GM20431 (cell line): ENCODE measurements around the gene CD300A.

Source experiments
- in situ Hi-C: fragments of 300-500 bp; cut with MseI, MboI; formaldehyde crosslinking; loops from one replicate; pipeline ENCODE4 v1.15.0; 2020; ENCODE audit warnings: low sequenced_read_pairs; ENCODE audit not compliant: unreplicated experiment

CD300A gene

DNA sequence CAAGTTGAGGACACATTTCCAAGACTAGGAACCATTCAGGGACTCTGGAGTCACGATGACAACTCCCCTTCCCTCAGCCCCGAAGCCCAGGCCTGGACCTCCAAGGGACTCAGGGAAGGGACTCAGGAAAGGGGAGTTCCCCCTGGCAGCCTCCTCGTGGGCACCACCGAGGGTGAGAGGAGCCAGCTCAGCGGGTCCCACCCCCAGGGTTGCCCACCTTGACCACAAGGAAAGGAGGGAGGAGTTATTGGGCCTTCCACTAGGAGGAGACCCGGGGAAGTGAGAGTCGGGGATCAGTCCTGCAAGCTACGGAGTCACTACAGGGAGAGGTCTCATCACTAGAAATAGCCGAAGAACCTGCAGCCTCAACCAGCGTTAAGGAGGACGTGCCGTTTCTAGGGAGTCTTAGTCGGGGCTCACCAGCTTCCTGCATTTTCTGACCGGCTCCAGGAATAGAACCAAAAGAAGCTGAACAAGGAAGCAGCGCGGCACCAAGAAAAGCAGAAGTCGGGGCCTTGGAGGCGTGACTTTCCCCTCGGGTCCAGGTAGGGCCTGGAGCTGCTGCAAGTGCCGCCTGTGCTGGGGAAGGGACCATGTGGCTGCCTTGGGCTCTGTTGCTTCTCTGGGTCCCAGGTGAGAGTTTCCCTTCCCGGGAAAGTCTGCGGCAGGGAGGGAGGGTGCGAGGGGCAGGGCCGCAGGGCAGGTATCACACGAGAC lies at the start of gene CD300A:
CD300A (plus strand) TSS at position 524 of the 717 bp plus-strand sequence; CDS start at position 594, 70 bp downstream.
- in situ Hi-C loops: no loop called here

DNA sequence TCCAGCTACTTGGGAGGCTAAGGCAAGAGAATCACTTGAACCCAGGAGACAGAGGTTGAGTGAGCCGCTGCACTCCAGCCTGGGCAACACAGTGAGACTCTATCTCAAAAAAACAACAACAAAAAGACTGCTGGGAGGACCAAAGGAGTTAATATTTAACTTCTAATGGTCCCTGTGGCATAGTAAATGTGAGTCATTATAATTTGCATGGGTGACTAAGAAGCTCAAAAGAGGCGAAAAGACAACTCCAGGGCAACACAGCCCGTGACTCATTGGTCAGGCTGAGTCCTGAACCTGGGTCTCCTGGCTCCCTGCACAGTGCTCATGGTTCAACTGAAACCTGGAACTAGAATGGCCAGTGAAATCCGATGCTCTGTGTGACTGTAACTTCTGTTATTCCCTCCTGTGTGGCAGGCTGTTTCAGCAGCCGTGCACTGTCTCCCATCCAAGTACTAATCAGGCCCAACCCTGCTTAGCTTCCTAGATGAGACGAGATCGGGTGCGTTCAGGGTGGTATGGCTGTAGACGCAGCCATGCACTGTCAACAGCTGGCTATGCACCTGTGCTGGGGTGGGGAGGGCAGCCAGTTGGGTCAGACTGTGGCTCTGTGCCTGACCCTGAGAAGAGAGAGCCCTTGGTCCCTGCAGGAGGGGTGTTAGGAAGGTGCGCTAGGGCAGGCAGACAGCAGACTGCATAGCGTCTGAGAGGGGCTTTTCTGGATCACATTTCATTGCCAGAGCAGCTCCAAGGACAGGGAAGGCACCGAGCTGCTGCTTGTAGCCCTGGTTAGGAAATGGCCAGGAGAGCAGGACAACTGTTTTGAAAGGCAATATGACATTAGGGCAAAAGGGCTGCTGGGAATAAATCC lies 49.0 kb upstream of the CD300A start:
- in situ Hi-C loops: no loop called here

DNA sequence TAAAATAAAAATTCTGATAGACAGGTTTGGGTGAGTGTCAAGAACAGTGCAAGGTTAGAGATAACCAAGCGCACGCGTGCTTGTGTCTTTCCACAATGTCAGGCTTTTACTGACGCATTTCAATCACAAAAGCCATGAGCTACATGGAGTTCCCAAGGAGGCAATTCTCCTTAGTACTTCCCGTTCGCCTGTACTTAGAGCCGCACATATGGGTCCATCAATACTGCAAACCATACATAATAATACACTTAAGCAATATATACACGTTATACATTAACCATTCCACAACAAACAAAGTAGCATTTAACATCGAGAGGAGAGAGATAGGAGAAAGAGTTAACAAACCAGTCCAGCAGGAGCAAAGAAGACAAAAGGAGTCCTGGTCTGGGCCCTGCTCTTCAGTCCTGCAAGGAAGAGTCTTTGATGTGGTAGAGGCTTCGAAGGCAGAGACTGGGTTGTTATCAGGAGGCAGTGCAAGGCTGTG lies 46.5 kb upstream of the CD300A start:
- in situ Hi-C loops: no loop called here

DNA sequence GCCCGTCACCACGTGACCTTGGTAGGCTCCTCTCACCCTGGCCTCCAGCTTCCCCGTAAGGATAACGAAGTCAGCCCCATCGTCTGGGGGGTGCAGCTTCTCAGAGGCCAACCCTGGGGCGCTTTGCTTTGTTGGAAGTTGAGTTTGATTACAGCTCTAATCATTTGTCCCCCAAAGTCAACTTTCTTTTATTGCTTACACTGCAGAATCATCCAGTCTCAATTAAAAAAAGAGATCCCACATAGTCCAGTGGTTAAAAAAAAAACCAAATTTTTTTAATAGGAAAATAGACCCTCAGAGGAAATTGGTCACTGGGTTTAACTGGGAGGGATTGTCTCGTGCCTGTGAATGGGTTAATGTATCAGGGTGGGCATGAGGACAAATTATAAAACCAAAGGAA lies 42.3 kb upstream of the CD300A start:
- in situ Hi-C loops: no loop called here

DNA sequence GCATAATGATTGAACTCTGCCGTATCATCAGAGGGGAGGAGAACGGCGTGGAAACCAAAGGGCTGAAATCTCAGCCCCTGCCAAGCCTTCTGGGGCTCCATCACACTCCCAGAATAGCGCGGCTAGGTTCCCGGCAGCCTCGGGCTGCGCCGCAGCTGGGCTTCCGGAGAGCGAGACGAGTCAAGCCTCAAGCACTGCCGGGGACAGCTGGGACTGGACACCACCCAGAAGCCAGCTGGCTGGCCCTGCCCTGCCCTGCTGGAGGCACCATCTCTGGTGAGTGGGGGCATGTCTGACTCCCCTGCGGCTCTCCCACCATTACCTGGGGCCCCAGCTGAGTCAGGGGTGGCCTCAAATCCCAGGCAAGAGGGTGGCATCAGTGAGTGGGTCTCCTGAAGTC lies 41.8 kb upstream of the CD300A start:
- in situ Hi-C loops: no loop called here

DNA sequence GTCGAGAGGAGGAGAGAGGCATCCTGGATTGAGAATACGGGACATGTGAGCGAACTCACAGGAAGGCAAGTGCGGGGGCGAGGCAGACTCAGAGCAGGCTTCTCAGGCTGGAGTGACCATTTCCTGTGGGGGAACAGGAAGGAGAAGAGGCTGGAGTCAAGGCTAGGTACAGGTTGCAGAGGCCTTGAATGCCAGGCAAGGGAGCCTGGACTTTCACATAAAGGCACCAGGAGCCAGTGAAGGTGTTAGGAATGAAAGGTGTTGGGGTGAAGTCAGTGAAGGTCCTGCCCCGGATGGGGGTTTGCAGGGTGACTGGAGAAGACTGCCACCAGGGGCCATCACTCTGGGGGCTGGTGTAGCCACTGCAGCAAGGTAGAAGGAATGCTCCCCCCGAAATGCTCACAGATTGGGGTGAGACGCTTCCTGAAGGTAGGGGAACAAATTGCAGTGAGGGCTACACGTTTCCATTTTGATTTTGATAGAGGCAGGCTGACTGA lies 39.8 kb upstream of the CD300A start:
- in situ Hi-C loops: no loop called here

DNA sequence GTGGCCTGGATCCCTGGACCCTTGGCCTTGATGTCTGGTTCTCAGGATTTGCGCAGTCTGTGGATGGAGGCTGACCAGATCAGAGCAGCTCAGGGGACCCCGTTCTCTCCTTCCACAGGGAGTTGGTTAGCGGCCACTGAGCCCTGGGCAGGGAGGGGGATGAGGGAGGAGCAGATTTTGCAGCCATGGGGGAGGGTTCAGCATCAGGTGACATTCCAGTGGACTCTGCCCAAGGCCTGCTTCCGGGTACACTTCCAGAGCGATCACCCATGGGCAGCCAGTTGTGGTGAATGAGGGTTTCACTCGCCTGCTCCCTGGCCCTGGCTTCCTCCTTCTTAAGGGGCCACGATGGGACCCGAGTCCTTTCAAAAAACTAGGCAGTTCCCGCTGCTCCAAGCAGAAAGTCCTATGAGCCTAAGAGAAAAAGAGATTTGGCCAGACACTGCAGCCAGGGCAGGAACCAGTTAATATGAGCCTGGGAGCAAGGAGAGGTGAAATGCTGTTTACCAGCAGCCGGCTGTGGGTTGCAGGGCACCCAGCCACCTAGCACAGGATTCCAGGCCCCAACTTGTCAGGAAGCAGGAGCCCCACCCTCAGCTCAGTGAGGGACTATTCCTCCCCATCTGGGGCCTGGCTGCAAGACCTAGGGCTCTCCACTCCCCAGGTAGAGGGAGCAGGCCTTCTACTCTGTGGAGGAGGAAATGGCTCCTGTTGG lies 39.2 kb upstream of the CD300A start:
- in situ Hi-C loops: no loop called here

DNA sequence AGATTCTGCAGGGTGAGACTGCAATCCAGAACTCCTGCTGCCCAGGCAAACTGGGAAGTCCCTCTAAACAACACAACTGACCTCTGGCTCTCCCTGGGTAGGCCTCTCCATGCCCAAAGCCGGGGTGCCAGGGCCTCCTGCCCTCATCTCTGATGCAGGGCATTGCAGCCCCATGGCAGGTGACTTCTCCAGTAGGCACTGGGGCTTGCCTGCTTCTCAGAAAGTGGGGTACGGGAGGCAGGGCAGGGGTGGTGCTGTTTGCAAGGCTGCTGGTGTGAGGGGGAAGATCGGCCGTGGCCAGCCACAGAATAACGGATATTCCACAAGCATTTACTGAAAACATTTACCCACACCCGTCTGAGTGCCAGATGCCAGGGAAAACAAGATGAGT lies 38.7 kb upstream of the CD300A start:
- in situ Hi-C loops: no loop called here

DNA sequence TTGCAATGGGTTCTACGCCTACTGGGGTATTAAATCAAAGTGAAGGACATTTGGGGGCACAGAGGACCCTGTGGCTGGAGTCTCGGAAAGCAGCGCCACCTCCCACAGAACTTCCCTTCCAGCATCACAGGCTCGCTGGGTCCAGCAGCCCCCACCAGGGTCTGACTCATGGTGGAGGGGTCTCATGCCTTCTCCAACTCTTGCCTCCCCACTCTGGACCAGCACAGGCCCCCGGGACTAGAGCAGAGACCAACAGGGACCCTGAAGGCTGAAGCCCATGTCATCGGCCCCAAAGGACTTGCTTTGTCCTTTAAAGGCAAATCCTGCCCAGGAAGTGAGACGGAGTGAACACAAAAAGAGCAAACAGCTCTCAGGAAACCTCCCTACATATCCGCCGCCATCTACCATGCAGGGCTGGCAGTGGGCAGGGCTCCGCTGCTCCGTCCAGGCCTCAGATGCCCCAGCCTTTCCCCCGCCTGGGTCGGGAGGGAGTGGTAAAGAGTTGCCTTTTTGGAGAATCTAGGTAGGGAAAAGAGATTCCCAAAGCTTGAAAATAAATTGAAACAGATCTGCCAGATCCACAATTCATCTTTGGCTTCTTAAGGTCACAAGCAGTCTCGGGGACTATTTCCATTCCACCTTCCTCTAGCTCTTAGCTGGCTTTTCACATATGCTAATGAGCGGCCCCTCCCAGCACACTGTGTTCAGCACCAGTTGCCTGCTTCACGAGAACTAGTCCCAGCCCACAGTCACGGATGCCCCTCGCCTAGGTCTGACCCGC lies 36.6 kb upstream of the CD300A start:
- in situ Hi-C loops: no loop called here

DNA sequence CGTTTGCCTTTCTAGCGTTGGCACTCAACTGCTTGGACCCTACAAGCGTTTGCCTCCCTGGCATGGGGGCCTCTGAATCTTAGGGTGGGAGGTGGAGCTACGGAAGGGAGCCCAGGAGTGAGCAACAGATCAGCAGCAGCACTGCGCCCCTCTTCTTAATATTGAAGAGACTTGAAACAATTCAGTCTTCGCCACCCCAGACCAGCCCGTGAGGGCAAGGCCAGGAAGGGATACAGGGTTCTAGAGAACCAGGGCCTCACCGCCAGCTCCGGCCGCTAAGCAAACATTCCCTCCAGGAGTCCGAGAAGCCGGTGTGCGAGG lies 36.1 kb upstream of the CD300A start:
- in situ Hi-C loops: no loop called here

DNA sequence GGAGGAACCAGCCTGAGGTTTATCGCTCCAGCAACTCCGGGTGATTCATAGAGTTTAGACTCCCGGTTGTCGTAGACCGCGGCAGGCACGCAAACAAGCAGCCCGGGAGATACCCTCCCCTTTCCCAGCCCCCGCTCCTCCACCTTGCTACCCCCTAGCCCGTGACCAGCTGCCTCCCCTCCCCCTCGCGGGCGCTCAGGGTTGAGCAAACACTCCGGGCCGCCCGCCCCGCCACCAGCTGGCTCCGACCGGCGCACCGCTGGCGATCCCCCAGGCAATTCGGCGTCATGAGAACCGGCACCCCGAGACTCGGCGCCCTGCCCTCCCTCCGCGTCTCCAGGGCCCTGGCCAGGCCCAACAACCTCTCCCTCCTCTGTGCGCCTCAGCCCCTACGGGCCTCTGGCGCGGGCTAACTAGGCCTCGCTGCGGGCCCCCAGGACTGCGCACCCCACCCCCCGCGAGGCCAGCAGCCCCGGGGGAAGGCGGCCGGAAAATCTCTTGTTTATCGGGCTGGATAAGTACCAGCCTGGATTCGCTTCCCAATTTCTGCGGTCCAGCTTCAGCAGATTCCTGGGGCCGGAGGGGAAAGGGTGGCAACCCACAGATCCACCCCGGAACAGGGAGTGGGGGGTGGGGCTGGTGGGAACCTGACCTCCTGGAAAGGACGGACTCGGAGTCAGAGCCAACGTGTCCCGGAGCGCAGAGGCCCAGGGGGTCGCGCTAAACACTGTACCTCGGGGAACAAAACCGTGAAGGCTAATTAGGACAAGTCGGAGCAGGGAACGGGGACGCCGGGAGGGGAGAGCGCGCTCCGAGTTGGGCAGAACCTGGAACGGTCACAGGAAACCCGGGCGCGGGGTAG lies 35.5 kb upstream of the CD300A start:
- in situ Hi-C loops: no loop called here

DNA sequence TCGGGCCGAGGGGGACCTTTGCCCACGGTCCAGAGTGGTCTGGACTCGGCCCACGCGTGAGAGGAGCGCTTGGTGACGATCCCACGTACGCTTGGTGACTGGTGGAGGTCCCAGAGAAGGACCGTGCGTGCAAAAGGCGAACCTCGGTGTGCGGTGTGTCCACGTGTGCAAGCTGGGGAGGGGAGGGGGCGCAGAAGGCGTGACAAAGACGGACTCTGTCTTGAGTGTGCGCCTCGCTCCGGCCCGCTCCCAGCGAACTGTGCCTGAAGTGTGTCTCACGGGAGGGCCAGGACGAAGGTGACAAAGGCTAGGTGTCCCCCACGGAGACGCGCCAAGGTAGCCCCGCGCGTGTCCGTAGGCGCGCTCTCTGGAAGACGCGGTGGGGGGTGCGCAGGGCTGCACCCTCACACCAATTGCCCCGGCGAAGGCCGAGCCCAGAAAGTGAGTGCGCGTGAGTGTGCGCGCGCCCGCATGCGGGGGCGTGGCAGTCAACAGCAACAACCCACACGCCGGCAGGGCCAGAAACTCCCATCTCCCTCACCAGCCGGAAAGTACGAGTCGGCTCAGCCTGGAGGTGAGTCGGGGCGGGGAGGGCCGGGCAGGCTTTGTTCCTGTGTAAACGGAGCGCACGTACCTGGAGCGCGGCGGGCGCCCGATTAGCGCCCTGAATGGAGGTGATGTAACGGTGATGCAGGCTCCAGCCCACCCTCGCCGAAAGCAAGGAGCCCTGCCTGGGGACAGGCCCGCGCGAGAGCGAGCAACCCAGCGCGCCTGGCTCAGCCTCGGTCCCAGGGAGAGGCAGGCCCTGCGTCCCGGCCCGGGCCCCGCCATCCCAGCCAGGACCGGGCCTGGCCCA lies 34.6 kb upstream of the CD300A start, which contains the start of gene GPRC5C:
GPRC5C (plus strand) TSS at position 521 of the 856 bp plus-strand sequence. CDS start 7,689 bp downstream, outside the sequence.
- in situ Hi-C loops: no loop called here

DNA sequence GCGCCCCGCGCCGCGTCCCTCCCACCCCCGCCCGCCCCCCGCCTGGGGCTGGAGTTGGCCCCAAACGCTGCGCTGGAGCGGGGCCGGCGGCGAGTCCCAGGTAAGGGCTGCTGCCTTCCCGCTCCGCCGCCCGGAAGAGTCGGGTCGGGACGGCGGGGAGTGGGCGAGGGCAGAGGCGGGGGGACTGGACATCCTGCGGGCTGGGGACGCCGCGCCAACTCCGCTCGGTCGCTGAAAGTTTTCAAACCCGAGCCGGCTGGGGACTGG lies 34.1 kb upstream of the CD300A start:
- in situ Hi-C loops: no loop called here

DNA sequence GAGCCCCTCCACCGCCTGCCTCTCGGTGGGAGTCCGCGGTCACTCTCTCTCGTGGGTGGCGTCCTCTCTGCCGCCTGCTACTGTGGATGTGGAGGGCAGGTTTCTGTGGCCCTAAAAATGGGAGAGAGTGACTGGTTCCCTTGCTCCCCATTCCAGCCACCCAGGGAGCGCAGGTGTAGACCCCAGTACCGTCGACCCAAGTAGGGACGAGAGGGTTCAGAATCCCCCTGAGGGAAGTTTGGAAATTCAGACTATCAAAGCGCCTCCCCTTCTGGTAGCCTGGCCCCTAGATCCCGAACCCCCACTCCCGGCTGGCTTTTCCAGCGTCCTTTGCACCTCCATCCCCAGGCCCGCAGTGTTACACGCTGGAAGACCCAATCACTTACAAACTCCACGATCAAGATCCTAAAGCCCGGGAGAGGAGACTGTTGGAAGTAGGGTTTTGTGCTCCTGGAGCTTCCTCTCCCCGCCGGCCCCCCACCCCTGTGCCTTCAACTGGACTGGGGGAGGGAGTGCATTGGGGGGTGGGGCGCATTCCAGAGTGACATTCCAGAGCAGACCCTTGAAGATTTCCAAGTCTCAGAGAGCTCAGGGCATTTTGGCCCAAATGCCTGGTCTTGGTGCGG lies 33.6 kb upstream of the CD300A start:
- in situ Hi-C loops: no loop called here

DNA sequence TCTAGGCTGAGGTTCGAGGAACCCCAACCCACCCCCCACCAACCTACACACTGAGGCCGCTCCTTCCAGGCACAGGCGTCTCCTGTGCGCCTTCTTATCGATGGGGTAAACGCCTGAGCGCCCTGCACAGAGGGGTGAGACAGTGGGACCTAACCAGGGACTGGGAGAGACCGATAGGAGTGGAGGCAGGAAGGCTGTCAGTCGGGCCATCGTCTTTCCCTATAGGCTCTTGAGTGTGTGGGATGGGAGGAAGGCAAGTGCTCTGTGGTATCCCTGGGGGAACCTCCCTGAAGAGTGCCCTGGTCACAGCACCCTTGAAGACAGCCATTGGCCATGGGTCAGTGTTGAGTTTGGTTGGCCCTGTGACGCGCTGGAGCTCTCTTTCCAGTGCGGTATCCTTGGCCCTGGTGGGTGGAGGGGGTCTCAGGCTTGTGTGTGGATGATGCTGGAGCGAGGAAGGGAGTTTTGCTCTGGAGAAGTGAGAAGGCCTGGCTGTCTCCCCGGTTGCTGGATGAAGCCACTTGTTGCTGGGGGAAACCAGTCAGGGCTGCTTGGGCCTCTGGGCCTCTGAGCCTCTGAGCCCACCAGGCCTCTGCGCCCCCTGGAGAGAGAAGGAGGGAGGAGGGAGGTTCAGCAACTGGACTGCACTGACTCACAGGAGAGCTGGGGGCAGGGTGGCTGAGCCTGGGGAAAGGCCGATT lies 32.9 kb upstream of the CD300A start:
- in situ Hi-C loops: no loop called here

DNA sequence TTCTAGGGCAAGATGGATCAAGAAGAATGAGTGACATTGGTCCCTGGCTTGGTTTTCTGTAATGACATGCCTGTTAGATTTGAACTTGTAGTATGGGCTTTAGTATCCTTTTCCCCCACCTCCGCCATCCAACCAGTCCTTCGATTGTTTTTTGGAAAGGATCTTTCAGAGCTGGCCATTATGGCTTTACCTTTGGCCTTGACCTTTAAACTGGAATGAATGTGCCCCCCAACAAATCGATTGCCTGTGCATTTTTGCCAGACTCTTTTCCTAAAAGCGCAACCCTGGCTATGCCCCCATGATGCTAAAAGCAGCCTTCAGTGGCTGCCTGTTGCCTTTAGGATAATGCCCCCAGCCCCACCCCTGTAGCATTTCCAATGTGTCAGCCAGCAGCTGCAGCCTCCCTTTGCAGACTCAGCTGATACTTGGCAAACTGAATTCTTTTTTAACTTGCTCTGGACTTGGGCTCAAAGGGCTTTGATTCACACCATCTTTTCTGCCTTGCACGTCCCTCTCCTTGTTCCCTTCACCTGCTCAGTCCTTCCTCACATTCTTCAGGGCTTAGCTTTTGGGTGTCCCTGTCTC lies 30.6 kb upstream of the CD300A start:
- in situ Hi-C loops: no loop called here

DNA sequence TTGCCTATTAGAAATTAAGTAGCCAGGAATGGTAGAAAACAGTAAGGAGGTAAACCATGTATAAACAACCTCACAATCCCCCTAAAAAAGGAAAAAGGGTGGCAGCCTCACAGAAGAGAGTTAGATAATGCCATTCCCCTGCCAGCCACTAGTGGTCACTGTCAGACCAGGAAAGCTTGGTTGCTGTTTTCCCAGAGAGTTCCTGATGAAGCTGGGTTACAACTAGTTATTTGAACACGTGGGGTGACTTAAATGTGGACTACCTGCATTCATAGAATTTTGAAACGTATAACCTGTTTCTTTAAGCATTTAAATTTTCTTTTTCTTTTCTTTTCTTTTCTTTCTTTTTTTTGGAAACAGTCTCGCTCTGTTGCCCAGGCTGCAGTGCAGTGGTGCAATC lies 28.7 kb upstream of the CD300A start:
- in situ Hi-C loops: no loop called here
